ENCODE data around the gene SLC22A1. TPM values are rescaled to one million over a fixed set of nuclear protein-coding genes. Genes with fewer than 3 reads are reported as not detected.
A peak's percentile ranks its signal among the peaks of the same experiment; 100 is the strongest.

The SLC22A1 gene
- total RNA-seq, 1 experiment from 2014 or later, result 1.5 TPM

DNA sequence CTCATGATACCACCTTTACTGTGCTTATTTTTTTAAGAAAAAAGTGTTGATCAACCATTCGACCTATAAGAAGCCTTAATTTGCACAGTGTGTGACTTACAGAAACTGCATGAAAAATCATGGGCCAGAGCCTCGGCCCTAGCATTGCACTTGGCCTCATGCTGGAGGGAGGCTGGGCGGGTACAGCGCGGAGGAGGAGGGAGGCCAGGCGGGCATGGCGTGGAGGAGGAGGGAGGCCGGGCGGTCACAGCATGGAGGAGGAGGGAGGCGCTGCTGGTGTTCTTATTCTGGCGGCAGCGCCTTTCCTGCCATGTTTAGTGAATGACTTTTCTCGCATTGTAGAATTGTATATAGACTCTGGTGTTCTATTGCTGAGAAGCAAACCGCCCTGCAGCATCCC lies 15.6 kb upstream of the SLC22A1 start:
- intact Hi-C loops (cut with micrococcal nuclease; ENCODE audit: unreplicated experiment), result no loop called here
- Mint-ChIP-seq H3K4me1 (ENCODE audit: low read depth, unreplicated experiment) (no peaks in the 10 kb centered on the region), H3K27me3 (ENCODE audit: insufficient read depth, unreplicated experiment) (no peaks in the 10 kb centered on the region), H3K27ac (ENCODE audit: unreplicated experiment) (no peak overlapping the region), H3K36me3 (ENCODE audit: insufficient read depth, unreplicated experiment) (peaks cover 67% of the 10 kb centered on the region), H3K9me3 (ENCODE audit: unreplicated experiment) (no peaks in the 10 kb centered on the region), H3K4me3 (ENCODE audit: unreplicated experiment) (no peak overlapping the region)
- H3K27me3 ChIP-seq (replicated peaks; ENCODE audit: control insufficient read depth, insufficient read depth, low read length), result no peaks in the 10 kb centered on the region
- ChIA-PET POLR2A (no interaction called here), CTCF (no interaction called here)
- BruUV-seq (replicated peaks), result TSS peak; percentile 41
- TF ChIP-seq, protein P1, sequence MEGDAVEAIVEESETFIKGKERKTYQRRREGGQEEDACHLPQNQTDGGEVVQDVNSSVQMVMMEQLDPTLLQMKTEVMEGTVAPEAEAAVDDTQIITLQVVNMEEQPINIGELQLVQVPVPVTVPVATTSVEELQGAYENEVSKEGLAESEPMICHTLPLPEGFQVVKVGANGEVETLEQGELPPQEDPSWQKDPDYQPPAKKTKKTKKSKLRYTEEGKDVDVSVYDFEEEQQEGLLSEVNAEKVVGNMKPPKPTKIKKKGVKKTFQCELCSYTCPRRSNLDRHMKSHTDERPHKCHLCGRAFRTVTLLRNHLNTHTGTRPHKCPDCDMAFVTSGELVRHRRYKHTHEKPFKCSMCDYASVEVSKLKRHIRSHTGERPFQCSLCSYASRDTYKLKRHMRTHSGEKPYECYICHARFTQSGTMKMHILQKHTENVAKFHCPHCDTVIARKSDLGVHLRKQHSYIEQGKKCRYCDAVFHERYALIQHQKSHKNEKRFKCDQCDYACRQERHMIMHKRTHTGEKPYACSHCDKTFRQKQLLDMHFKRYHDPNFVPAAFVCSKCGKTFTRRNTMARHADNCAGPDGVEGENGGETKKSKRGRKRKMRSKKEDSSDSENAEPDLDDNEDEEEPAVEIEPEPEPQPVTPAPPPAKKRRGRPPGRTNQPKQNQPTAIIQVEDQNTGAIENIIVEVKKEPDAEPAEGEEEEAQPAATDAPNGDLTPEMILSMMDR (IDR thresholded peaks at IDR 0.05; ENCODE audit: insufficient read depth in 1 of 2, low read depth in 1 of 2, low read length in 1 of 2, severe bottlenecking in 1 of 2, unreplicated experiment in 1 of 2), result no peak
- H3K4me1 ChIP-seq, result no peaks in the 10 kb centered on the region
- H3K36me3 ChIP-seq (ENCODE audit: control insufficient read depth, insufficient read depth, low read length), result peaks cover 3% of the 10 kb centered on the region
- DNase-seq, result no peak
- no peaks in the 10 kb centered on the region for H3K9me3 ChIP-seq
- no peak overlapping the region for H3K4me3 ChIP-seq (ENCODE audit: low read depth, low read length)

DNA sequence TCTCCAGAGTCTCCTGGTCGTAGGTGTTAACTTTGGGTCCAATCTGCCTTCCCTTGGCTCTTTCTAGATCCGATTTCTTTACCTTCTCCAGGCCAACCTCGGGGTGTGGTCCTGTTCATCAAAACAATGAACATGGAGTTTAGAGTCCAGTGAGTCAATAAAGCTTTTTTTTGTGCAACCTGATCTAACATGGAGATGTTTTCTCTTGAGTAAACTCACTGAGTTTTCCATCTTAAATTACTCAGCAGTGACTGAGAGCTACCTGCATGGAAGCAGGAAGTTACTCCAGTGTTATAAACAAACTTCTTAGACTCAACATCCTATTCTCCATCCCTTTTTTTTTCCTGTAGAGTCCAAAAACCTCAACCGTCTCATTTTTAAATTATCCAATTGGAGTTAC lies 14.9 kb upstream of the SLC22A1 start:
- intact Hi-C loops (cut with micrococcal nuclease; ENCODE audit: unreplicated experiment), result no loop called here
- Histone ChIP-seq H3K9me3 (no peaks in the 10 kb centered on the region), H3K27me3 (replicated peaks; ENCODE audit: control insufficient read depth, insufficient read depth, low read length) (no peaks in the 10 kb centered on the region), H3K4me1 (no peaks in the 10 kb centered on the region), H3K36me3 (ENCODE audit: control insufficient read depth, insufficient read depth, low read length) (peaks cover 3% of the 10 kb centered on the region), H3K4me3 (ENCODE audit: low read depth, low read length) (no peak overlapping the region)
- DNase-seq, result no peak
- H3K9me3 Mint-ChIP-seq (ENCODE audit: unreplicated experiment), result no peaks in the 10 kb centered on the region
- H3K36me3 Mint-ChIP-seq (ENCODE audit: insufficient read depth, unreplicated experiment), result peaks cover 62% of the 10 kb centered on the region
- no peaks in the 10 kb centered on the region for H3K27me3 Mint-ChIP-seq (ENCODE audit: insufficient read depth, unreplicated experiment)
- H3K27ac Mint-ChIP-seq (ENCODE audit: unreplicated experiment), result no peak overlapping the region
- no peaks in the 10 kb centered on the region for H3K4me1 Mint-ChIP-seq (ENCODE audit: low read depth, unreplicated experiment)
- ChIA-PET CTCF (no interaction called here), POLR2A (no interaction called here)
- TF ChIP-seq, protein P1 (IDR thresholded peaks at IDR 0.05; ENCODE audit: insufficient read depth in 1 of 2, low read depth in 1 of 2, low read length in 1 of 2, severe bottlenecking in 1 of 2, unreplicated experiment in 1 of 2), result no peak
- no peak overlapping the region for H3K4me3 Mint-ChIP-seq (ENCODE audit: unreplicated experiment)
- BruUV-seq (replicated peaks), result no TSS peak

- DNase-seq, result no peak
- TF ChIP-seq, protein P1 (IDR thresholded peaks at IDR 0.05; ENCODE audit: insufficient read depth in 1 of 2, low read depth in 1 of 2, low read length in 1 of 2, severe bottlenecking in 1 of 2, unreplicated experiment in 1 of 2), result no peak
- Mint-ChIP-seq H3K4me1 (ENCODE audit: low read depth, unreplicated experiment) (no peaks in the 10 kb centered on the region), H3K4me3 (ENCODE audit: unreplicated experiment) (no peak overlapping the region), H3K27me3 (ENCODE audit: insufficient read depth, unreplicated experiment) (no peaks in the 10 kb centered on the region), H3K27ac (ENCODE audit: unreplicated experiment) (no peak overlapping the region), H3K9me3 (ENCODE audit: unreplicated experiment) (no peaks in the 10 kb centered on the region), H3K36me3 (ENCODE audit: insufficient read depth, unreplicated experiment) (peaks cover 60% of the 10 kb centered on the region)
- ChIA-PET POLR2A (no interaction called here), CTCF (no interaction called here)
- H3K4me1 ChIP-seq, result no peaks in the 10 kb centered on the region
- no TSS peak for BruUV-seq (replicated peaks)
- H3K4me3 ChIP-seq (ENCODE audit: low read depth, low read length), result no peak overlapping the region
- H3K36me3 ChIP-seq (ENCODE audit: control insufficient read depth, insufficient read depth, low read length), result peaks cover 3% of the 10 kb centered on the region
- no peaks in the 10 kb centered on the region for H3K9me3 ChIP-seq
- H3K27me3 ChIP-seq (replicated peaks; ENCODE audit: control insufficient read depth, insufficient read depth, low read length), result no peaks in the 10 kb centered on the region
- intact Hi-C loops (cut with micrococcal nuclease; ENCODE audit: unreplicated experiment), result no loop called here
Measured at GRCh38 chr6:160108077-160108476, 13.5 kb upstream of the SLC22A1 start.
